ENCODE results near the gene RABGAP1L.

RABGAP1L gene

GRCh38 chr1:174800216-174800851 is 641.0 kb downstream of the RABGAP1L start:
- H3K4me3 ChIP-seq (IDR thresholded peaks at IDR 0.05; ENCODE audit: insufficient read depth, low read depth, low read length), result peak overlapping the region; percentile 99
- H3K27me3 ChIP-seq (ENCODE audit: insufficient read depth, low read depth), result no peaks in the 10 kb centered on the region
- peak overlapping the region; percentile 86 for H3K9ac ChIP-seq
- peak overlapping the region; percentile 85 for H3K27ac ChIP-seq
- peaks cover 21% of the 10 kb centered on the region for H3K79me2 ChIP-seq (ENCODE audit: insufficient read depth, low read depth)
- H3K4me2 ChIP-seq, result peak overlapping the region; percentile 92
- no peaks in the 10 kb centered on the region for H4K20me1 ChIP-seq (ENCODE audit: insufficient read depth)
- peaks cover 57% of the 10 kb centered on the region for H3K4me1 ChIP-seq (ENCODE audit: low read depth, poor library complexity, severe bottlenecking)
- peak overlapping the region; percentile 74 for H2AFZ ChIP-seq (ENCODE audit: low read depth)
- no peaks in the 10 kb centered on the region for H3K36me3 ChIP-seq (ENCODE audit: insufficient read depth)
- no peak for TF ChIP-seq CTCF (conservative IDR thresholded peaks at IDR 0.05; ENCODE audit: low read depth, low read length)

GRCh38 chr1:174800876-174801275 is 641.6 kb downstream of the RABGAP1L start:
- H3K79me2 ChIP-seq (ENCODE audit: insufficient read depth, low read depth), result peaks cover 21% of the 10 kb centered on the region
- peaks cover 57% of the 10 kb centered on the region for H3K4me1 ChIP-seq (ENCODE audit: low read depth, poor library complexity, severe bottlenecking)
- peak overlapping the region; percentile 92 for H3K4me2 ChIP-seq
- H3K27ac ChIP-seq, result peak overlapping the region; percentile 85
- H3K9ac ChIP-seq, result peak overlapping the region; percentile 86
- H3K36me3 ChIP-seq (ENCODE audit: insufficient read depth), result no peaks in the 10 kb centered on the region
- no peaks in the 10 kb centered on the region for H4K20me1 ChIP-seq (ENCODE audit: insufficient read depth)
- H3K27me3 ChIP-seq (ENCODE audit: insufficient read depth, low read depth), result no peaks in the 10 kb centered on the region
- H2AFZ ChIP-seq (ENCODE audit: low read depth), result peak overlapping the region; percentile 74; the same call in 1 of the 2 replicates
- TF ChIP-seq CTCF (conservative IDR thresholded peaks at IDR 0.05; ENCODE audit: low read depth, low read length), result no peak
- H3K4me3 ChIP-seq (IDR thresholded peaks at IDR 0.05; ENCODE audit: insufficient read depth, low read depth, low read length), result peak overlapping the region; percentile 86

GRCh38 chr1:174809755-174810280 is 650.5 kb downstream of the RABGAP1L start:
- no peak for TF ChIP-seq CTCF (conservative IDR thresholded peaks at IDR 0.05; ENCODE audit: low read depth, low read length)
- Histone ChIP-seq H3K36me3 (ENCODE audit: insufficient read depth) (no peaks in the 10 kb centered on the region), H3K79me2 (ENCODE audit: insufficient read depth, low read depth) (no peaks in the 10 kb centered on the region), H3K9ac (no peak overlapping the region), H3K4me3 (IDR thresholded peaks at IDR 0.05; ENCODE audit: insufficient read depth, low read depth, low read length) (no peak overlapping the region), H3K4me2 (peak overlapping the region; percentile 28; the same call in 1 of the 2 replicates), H3K27ac (peak overlapping the region; percentile 10; the same call in 1 of the 2 replicates), H4K20me1 (ENCODE audit: insufficient read depth) (no peaks in the 10 kb centered on the region), H2AFZ (ENCODE audit: low read depth) (no peak overlapping the region), H3K27me3 (ENCODE audit: insufficient read depth, low read depth) (no peaks in the 10 kb centered on the region), H3K4me1 (ENCODE audit: low read depth, poor library complexity, severe bottlenecking) (peaks cover 62% of the 10 kb centered on the region)

- Histone ChIP-seq H3K36me3 (ENCODE audit: insufficient read depth) (no peaks in the 10 kb centered on the region), H3K4me2 (no peak overlapping the region), H2AFZ (ENCODE audit: low read depth) (no peak overlapping the region), H3K4me3 (IDR thresholded peaks at IDR 0.05; ENCODE audit: insufficient read depth, low read depth, low read length) (no peak overlapping the region), H3K4me1 (ENCODE audit: low read depth, poor library complexity, severe bottlenecking) (peaks cover 81% of the 10 kb centered on the region), H3K27me3 (ENCODE audit: insufficient read depth, low read depth) (no peaks in the 10 kb centered on the region), H3K79me2 (ENCODE audit: insufficient read depth, low read depth) (no peaks in the 10 kb centered on the region), H3K9ac (no peak overlapping the region), H3K27ac (no peak overlapping the region), H4K20me1 (ENCODE audit: insufficient read depth) (no peaks in the 10 kb centered on the region)
- TF ChIP-seq CTCF (conservative IDR thresholded peaks at IDR 0.05; ENCODE audit: low read depth, low read length), result no peak
Measured at GRCh38 chr1:174812016-174812415, 652.7 kb downstream of the RABGAP1L start.
